ENCODE results near the gene SP140.

The SP140 gene

GRCh38 chr2:230202430-230203109, 23.0 kb upstream of the SP140 start:
- no peak overlapping the region for H3K4me3 ChIP-seq (ENCODE audit: control insufficient read depth, low read depth, low read length)
- TF ChIP-seq CTCF (IDR thresholded peaks at IDR 0.05; ENCODE audit: control insufficient read depth, insufficient read depth, low read depth, low read length, missing control alignments) = no peak
- DNase-seq (ENCODE audit: low read depth) = no peak

- H3K4me3 ChIP-seq (ENCODE audit: control insufficient read depth, low read depth, low read length) = no peak overlapping the region
- DNase-seq (ENCODE audit: low read depth) = no peak
- TF ChIP-seq CTCF (IDR thresholded peaks at IDR 0.05; ENCODE audit: control insufficient read depth, insufficient read depth, low read depth, low read length, missing control alignments) = no peak
Observed at GRCh38 chr2:230203110-230203676, 22.3 kb upstream of the SP140 start.

GRCh38 chr2:230205034-230205433, 20.5 kb upstream of the SP140 start:
- no peak for DNase-seq (ENCODE audit: low read depth)
- no peak overlapping the region for H3K4me3 ChIP-seq (ENCODE audit: control insufficient read depth, low read depth, low read length)
- no peak for TF ChIP-seq CTCF (IDR thresholded peaks at IDR 0.05; ENCODE audit: control insufficient read depth, insufficient read depth, low read depth, low read length, missing control alignments)

GRCh38 chr2:230205721-230206120, 19.8 kb upstream of the SP140 start:
- TF ChIP-seq CTCF (IDR thresholded peaks at IDR 0.05; ENCODE audit: control insufficient read depth, insufficient read depth, low read depth, low read length, missing control alignments) = no peak
- no peak for DNase-seq (ENCODE audit: low read depth)
- H3K4me3 ChIP-seq (ENCODE audit: control insufficient read depth, low read depth, low read length) = no peak overlapping the region

- no peak for DNase-seq (ENCODE audit: low read depth)
- no peak for TF ChIP-seq CTCF (IDR thresholded peaks at IDR 0.05; ENCODE audit: control insufficient read depth, insufficient read depth, low read depth, low read length, missing control alignments)
- H3K4me3 ChIP-seq (ENCODE audit: control insufficient read depth, low read depth, low read length) = no peak overlapping the region
Observed at GRCh38 chr2:230208576-230208975, 17.0 kb upstream of the SP140 start.

GRCh38 chr2:230209422-230210051, 16.0 kb upstream of the SP140 start:
- no peak for TF ChIP-seq CTCF (IDR thresholded peaks at IDR 0.05; ENCODE audit: control insufficient read depth, insufficient read depth, low read depth, low read length, missing control alignments)
- no peak for DNase-seq (ENCODE audit: low read depth)
- H3K4me3 ChIP-seq (ENCODE audit: control insufficient read depth, low read depth, low read length) = no peak overlapping the region

Measured in AG09309 (cell line).